K562 (cell line): ENCODE data around the gene BCKDHB. TPM values are rescaled to one million over a fixed set of nuclear protein-coding genes. Genes with fewer than 3 reads are reported as not detected.
"Not testable (repeated sequence)": the region's sequence is repeated elsewhere in the genome, so short reads cannot be mapped to it uniquely, and the experiment has no call there.

ENCODE experiments used
- ATAC-seq: fragments of 200-7000 bp; cut with Tn5 transposase; 3 replicates; pipeline ENCODE4 v1.9.1; 2020; ENCODE audit warnings: moderate library complexity
- BruUV-seq: library from RNA; stranded (reverse); fragments of 400-500 nt; replicated peaks from 2 replicates; lab custom pipeline; 2021; lab: Mats Ljungman, UMichigan
- CTCF ChIA-PET: fragments of 300-600 bp; formaldehyde crosslinking; extraction: SDS; loops from one replicate; lab custom pipeline; 2021; ENCODE audit warnings: low intra/inter-chr PET ratio; lab: Yijun Ruan, JAX
- POLR2A ChIA-PET: fragments of 300-600, 350-650 bp; sonication (Branson Sonifier 250); formaldehyde crosslinking; extraction: SDS; loops from one replicate; lab custom pipeline; 2021; ENCODE audit warnings: antibody characterized with exemption, inconsistent platforms; lab: Yijun Ruan, JAX
- DNase-seq, 4 experiments: peaks; one replicate each; pipeline versions ENCODE4 v3.0.0 to v3.0.0-alpha.2; 2011 to 2018; ENCODE audit warnings: low spot score in 3 of 4, mixed read lengths in 3 of 4; ENCODE audit errors: extremely low read depth in 1 of 4
- FAIRE-seq: peaks from 2 replicates; lab custom pipeline; 2011; peaks lifted over from hg19 to GRCh38; lab: Jason Lieb, UNC
- H2AFZ ChIP-seq: 2 replicates; pipeline ENCODE4 v1.6.0; 2011; ENCODE audit warnings: low read depth, low read length, control low read depth, inconsistent platforms
- H3K27ac ChIP-seq: fragments of 200-600 bp; 3 replicates; pipeline ENCODE4 v1.8.0; 2011; ENCODE audit warnings: low read depth, mild to moderate bottlenecking, control low read depth, inconsistent platforms, low read length, moderate library complexity, mixed read lengths; ENCODE audit errors: extremely low read depth
- H3K27me3 ChIP-seq, 2 experiments: fragments of 300-600 bp in 1 of 2; 2 replicates in 1 of 2; 3 replicates in 1 of 2; pipeline versions ENCODE4 v1.6.0 to v1.8.0; 2011; ENCODE audit warnings: inconsistent platforms in 2 of 2, low read length in 2 of 2, mild to moderate bottlenecking in 1 of 2, mixed read lengths in 1 of 2, moderate library complexity in 1 of 2; ENCODE audit not compliant: control insufficient read depth in 2 of 2, insufficient read depth in 2 of 2
- H3K36me3 ChIP-seq: fragments of 300-600 bp; 3 replicates; pipeline ENCODE4 v1.8.0; 2011; ENCODE audit warnings: mild to moderate bottlenecking, low read length, inconsistent platforms; ENCODE audit not compliant: control insufficient read depth, insufficient read depth
- H3K4me1 ChIP-seq, 2 experiments: fragments of 200-600 bp in 1 of 2; replicated peaks in 1 of 2; 2 replicates in 1 of 2; 3 replicates in 1 of 2; pipeline versions ENCODE4 v1.5.1 to v1.8.0; 2011; ENCODE audit warnings: inconsistent platforms in 2 of 2, low read length in 2 of 2, mild to moderate bottlenecking in 1 of 2, mixed read lengths in 1 of 2, moderate library complexity in 1 of 2; ENCODE audit not compliant: control insufficient read depth in 2 of 2, insufficient read depth in 2 of 2
- H3K4me2 ChIP-seq: 2 replicates; pipeline ENCODE4 v1.6.1; 2011; ENCODE audit warnings: low read length, control low read depth, inconsistent platforms, mixed read lengths; ENCODE audit not compliant: insufficient read depth
- H3K4me3 ChIP-seq: fragments of 200-600 bp; sonication (generic), shearing (Covaris generic); 2 replicates; pipeline ENCODE4 v1.5.1; 2016; ENCODE audit warnings: control low read depth, inconsistent platforms
- H3K79me2 ChIP-seq: fragments of 200-600 bp; 3 replicates; pipeline ENCODE4 v1.8.0; 2011; ENCODE audit warnings: low read length, inconsistent platforms; ENCODE audit not compliant: control insufficient read depth, insufficient read depth
- H3K9ac ChIP-seq, 2 experiments: 2 replicates each; pipeline versions ENCODE4 v1.6.0 to v1.6.1; 2011; ENCODE audit warnings: low read depth in 2 of 2, low read length in 2 of 2, control low read depth in 1 of 2, inconsistent platforms in 1 of 2, mild to moderate bottlenecking in 1 of 2, mixed read lengths in 1 of 2; ENCODE audit not compliant: insufficient read depth in 1 of 2
- H3K9me1 ChIP-seq: one replicate; pipeline ENCODE4 v1.6.0; 2011; ENCODE audit warnings: inconsistent platforms, mild to moderate bottlenecking, low read length, moderate library complexity; ENCODE audit not compliant: control insufficient read depth, insufficient read depth
- H3K9me3 ChIP-seq: replicated peaks from 2 replicates; pipeline ENCODE4 v1.5.1; 2011; ENCODE audit warnings: low read depth, low read length, inconsistent platforms; ENCODE audit not compliant: control insufficient read depth, insufficient read depth
- H4K20me1 ChIP-seq: replicated peaks from 2 replicates; pipeline ENCODE4 v1.6.1; 2011; ENCODE audit warnings: low read length, inconsistent platforms, mixed read lengths; ENCODE audit not compliant: control insufficient read depth, insufficient read depth
- BCOR ChIP-seq: fragments of 450-650 bp; IDR thresholded peaks from 2 replicates; pipeline ENCODE4 v1.6.1; 2016
- PHF21A ChIP-seq: fragments of 450-650 bp; IDR thresholded peaks from 2 replicates; pipeline ENCODE4 v1.6.1; 2017; ENCODE audit warnings: low read depth, borderline replicate concordance
- RAD21 ChIP-seq, 2 experiments: fragments of 250-450 bp in 1 of 2; fragments of 450-650 bp in 1 of 2; sonication (Bioruptor Pico) in 1 of 2; formaldehyde crosslinking in 1 of 2; IDR thresholded peaks in 1 of 2; conservative IDR thresholded peaks in 1 of 2; 2 replicates each; pipeline versions ENCODE4 v1.4.0 to v1.8.0; 2020 to 2022; ENCODE audit warnings: mild to moderate bottlenecking in 2 of 2, moderate library complexity in 1 of 2
- RBM25 ChIP-seq: fragments of 200-400 bp; formaldehyde crosslinking; IDR thresholded peaks from 2 replicates; pipeline ENCODE4 v1.6.1; 2018; ENCODE audit warnings: low read length, low read depth, moderate library complexity; ENCODE audit not compliant: severe bottlenecking
- ZNF146 ChIP-seq: IDR thresholded peaks from one replicate; pipeline ENCODE4 v1.6.1; 2018; ENCODE audit warnings: missing compliant biosample characterization; ENCODE audit not compliant: unreplicated experiment
- WGBS: fragments of 100-300 bp; shearing (Covaris generic); methylation state at CpG from one replicate; pipeline ENCODE4 v1.1.6; 2016; ENCODE audit warnings: low coverage, mixed read lengths; ENCODE audit not compliant: insufficient coverage; ENCODE audit errors: missing lambda C conversion rate; 5-methylcytosine and 5-hydroxymethylcytosine counted together
- in situ Hi-C: fragments of 300-500 bp; cut with MboI; formaldehyde crosslinking; loops from 4 replicates; pipeline ENCODE4 v1.15.0; 2018; ENCODE audit warnings: inconsistent platforms, mixed read lengths
- intact Hi-C: fragments of 100-400 bp; cut with micrococcal nuclease; formaldehyde crosslinking; loops from 2 replicates; pipeline ENCODE4 v1.14.2; 2022
- polyA plus RNA-seq, 8 experiments: library from polyadenylated mRNA; depleted of rRNA in 4 of 8; stranded (reverse) in 5 of 8; unstranded in 3 of 8; fragments of >200 nt; fragmentation: Nextera tagmentation in 2 of 8; fragmentation: Illumina TruSeq in 1 of 8; extraction: Ambion mirVana in 2 of 8; extraction: Trizol in 1 of 8; gene quantifications; 2 replicates each; pipeline versions ENCODE4 v1.2.1 to v1.2.3, GENCODE V29; 2011 to 2014; ENCODE audit warnings: inconsistent platforms in 1 of 8, missing spikeins in 1 of 8
- total RNA-seq, 7 experiments: library from RNA; depleted of rRNA in 6 of 7; stranded (reverse); fragments of >200 nt in 6 of 7; fragmentation: Illumina TruSeq in 2 of 7; extraction: Trizol in 2 of 7; gene quantifications; 2 replicates each; pipeline versions ENCODE4 v1.2.1 to v1.2.3, GENCODE V29; 2011 to 2021; ENCODE audit warnings: low replicate concordance in 1 of 7

BCKDHB gene
- total and polyA plus RNA-seq, 9 of the 15 experiments (the other 6 are each of a cell fraction or from before 2014, with no cell fraction given) = 4.1 to 23.7 (median 7.5) TPM

GRCh38 chr6:80235647-80236046, 129.2 kb downstream of the BCKDHB start:
- ChIA-PET CTCF (no interaction called here), POLR2A (interaction anchor here (1.4 kb wide), 1 partner anchor 32 kb away, joined by 3 read pairs; no protein-coding TSS in a partner anchor)
- FAIRE-seq (no peak), ATAC-seq (no peak), DNase-seq (no peak)
- Histone ChIP-seq H3K4me3 (no peak overlapping the region), H3K9ac (no peak overlapping the region), H3K4me1 (no peaks in the 10 kb centered on the region), H3K36me3 (no peaks in the 10 kb centered on the region), H3K9me1 (no peaks in the 10 kb centered on the region), H3K79me2 (no peaks in the 10 kb centered on the region), H4K20me1 (no peaks in the 10 kb centered on the region), H3K4me2 (no peak overlapping the region), H2AFZ (no peak overlapping the region), H3K27me3 (no peaks in the 10 kb centered on the region), H3K9me3 (no peaks in the 10 kb centered on the region), H3K27ac (no peak overlapping the region)
- WGBS = 43% methylated on average over 1 of the region's 1 CpG
- intact Hi-C loops = loop anchor here (5.0 kb wide), 1 partner anchor 97 kb away; no protein-coding TSS in a partner anchor
- TF ChIP-seq RAD21 (CRISPR knock-in tag; conservative IDR thresholded peaks at IDR 0.05 in 1 of 2, IDR thresholded peaks at IDR 0.05 in 1 of 2) = 0 out of 4 replicates have a peak, but pooled peaks of 1 of the 2 experiments have one; percentile 16
- no peak for TF ChIP-seq PHF21A
- in situ Hi-C loops = no loop called here
- BruUV-seq = no TSS peak

- H3K9me1 ChIP-seq, H3K4me2 ChIP-seq, H3K36me3 ChIP-seq, DNase-seq, BruUV-seq, H3K4me3 ChIP-seq, CTCF ChIA-PET, H3K27me3 ChIP-seq, ATAC-seq, H3K27ac ChIP-seq, H3K9me3 ChIP-seq, H3K79me2 ChIP-seq, H3K9ac ChIP-seq, H3K4me1 ChIP-seq, H2AFZ ChIP-seq, POLR2A ChIA-PET, in situ Hi-C loops, H4K20me1 ChIP-seq, FAIRE-seq: not testable (repeated sequence)
- TF ChIP-seq BCOR (peak; percentile 43; the same call in 1 of the 2 replicates), ZNF146 (peak; percentile 76), RBM25 (peak; percentile 58)
- 80% methylated on average over 1 of the region's 2 CpGs for WGBS
- intact Hi-C loops = loop anchor here (5.0 kb wide), 1 partner anchor 94 kb away; no protein-coding TSS in a partner anchor
Measured at GRCh38 chr6:80238754-80239153, 132.3 kb downstream of the BCKDHB start.
